Epithelial cell of esophagus (primary cell): Measurements from ENCODE around the gene CCL11.
A peak's percentile ranks its signal among the peaks of the same experiment; 100 is the strongest.

ENCODE experiments used
- DNase-seq: peaks from one replicate; pipeline ENCODE4 v3.0.0; 2010; ENCODE audit warnings: low read depth
- H3K4me3 ChIP-seq: 2 replicates; pipeline ENCODE4 v1.5.1; 2011; ENCODE audit warnings: mild to moderate bottlenecking, low read length, control low read depth
- CTCF ChIP-seq: IDR thresholded peaks from 2 replicates; pipeline ENCODE4 v1.5.1; 2011; ENCODE audit warnings: low read depth, mild to moderate bottlenecking, low read length, control low read depth, inconsistent platforms; ENCODE audit not compliant: insufficient read depth; ENCODE audit errors: missing control alignments

Gene CCL11

GRCh38 chr17:34299027-34299426 lies 13.5 kb downstream of the CCL11 start:
- H3K4me3 ChIP-seq, result no peak overlapping the region
- TF ChIP-seq CTCF, result no peak
- peak; percentile 11 for DNase-seq

- H3K4me3 ChIP-seq, result no peak overlapping the region
- no peak for TF ChIP-seq CTCF
- peak; percentile 73 for DNase-seq
These were observed 14.5 kb downstream of the CCL11 start for GRCh38 chr17:34299956-34300577.

GRCh38 chr17:34300652-34301370 lies 15.3 kb downstream of the CCL11 start:
- no peak overlapping the region for H3K4me3 ChIP-seq
- DNase-seq, result peak; percentile 41
- no peak for TF ChIP-seq CTCF

GRCh38 chr17:34301986-34302385 lies 16.4 kb downstream of the CCL11 start:
- no peak for DNase-seq
- no peak overlapping the region for H3K4me3 ChIP-seq
- no peak for TF ChIP-seq CTCF

- DNase-seq, result no peak
- no peak for TF ChIP-seq CTCF
- no peak overlapping the region for H3K4me3 ChIP-seq
These were observed 17.1 kb downstream of the CCL11 start for GRCh38 chr17:34302636-34303035.

GRCh38 chr17:34303606-34304005 lies 18.1 kb downstream of the CCL11 start:
- DNase-seq, result no peak
- H3K4me3 ChIP-seq, result no peak overlapping the region
- TF ChIP-seq CTCF, result no peak

GRCh38 chr17:34305061-34305460 lies 19.5 kb downstream of the CCL11 start:
- no peak for TF ChIP-seq CTCF
- DNase-seq, result no peak
- H3K4me3 ChIP-seq, result no peak overlapping the region
